ENCODE results near the gene KCTD11.
"Not testable (repeated sequence)": the region's sequence is repeated elsewhere in the genome, so short reads cannot be mapped to it uniquely, and the experiment has no call there.

Gene KCTD11

DNA sequence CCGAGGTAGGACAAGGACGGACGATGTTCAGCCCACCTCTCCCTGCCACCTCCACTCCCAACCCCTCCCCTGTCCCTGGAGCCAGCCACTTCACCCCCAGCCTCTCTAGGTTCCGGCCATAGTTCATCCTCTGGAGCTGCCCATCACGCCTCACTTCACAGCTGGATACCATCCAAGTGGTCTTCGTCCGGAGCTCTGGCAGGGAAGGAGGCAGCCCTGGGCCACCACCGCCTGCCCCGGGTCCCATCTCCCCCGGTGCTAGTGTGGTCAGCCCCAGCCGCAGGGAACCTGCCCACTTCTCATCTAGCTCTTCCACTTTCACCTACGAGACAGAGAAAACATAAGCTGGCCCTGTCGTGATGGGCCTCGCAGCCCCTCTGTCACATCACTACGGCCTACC, 30.5 kb upstream of the KCTD11 start:
- no peak for DNase-seq (ENCODE audit: insufficient read length, low spot score)
- no peak for FAIRE-seq

- peak; percentile 83 for FAIRE-seq
- no peak for DNase-seq (ENCODE audit: insufficient read length, low spot score)
Observed at GRCh38 chr17:7322520-7323194, 29.3 kb upstream of the KCTD11 start.

- DNase-seq (ENCODE audit: insufficient read length, low spot score), result no peak
- FAIRE-seq, result no peak
Observed at GRCh38 chr17:7323731-7324437, 28.1 kb upstream of the KCTD11 start.

DNA sequence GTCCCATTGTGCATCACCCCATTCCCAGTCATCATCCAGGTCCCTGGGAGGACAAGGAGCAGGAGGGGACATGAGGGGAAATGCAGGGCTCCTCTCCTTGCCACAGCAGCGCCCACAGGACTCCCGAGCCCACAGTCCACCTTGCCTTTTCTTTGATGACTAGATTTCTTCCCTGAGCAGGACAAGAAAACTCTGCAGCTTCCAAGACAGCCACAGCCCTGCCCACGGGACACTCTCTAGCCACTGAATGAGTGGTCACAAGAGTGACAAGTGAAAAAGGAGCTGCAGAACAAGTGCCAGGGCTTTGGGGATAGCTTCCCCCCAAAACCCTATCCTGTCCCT, 27.6 kb upstream of the KCTD11 start:
- DNase-seq (ENCODE audit: insufficient read length, low spot score) (no peak), FAIRE-seq (no peak)

GRCh38 chr17:7325031-7325528, 26.9 kb upstream of the KCTD11 start:
- DNase-seq (ENCODE audit: insufficient read length, low spot score) (no peak), FAIRE-seq (no peak)

GRCh38 chr17:7326186-7326585, 25.8 kb upstream of the KCTD11 start:
- FAIRE-seq (no peak), DNase-seq (ENCODE audit: insufficient read length, low spot score) (no peak)

- DNase-seq (ENCODE audit: insufficient read length, low spot score), result no peak
- FAIRE-seq, result no peak
Observed at GRCh38 chr17:7327056-7327455, 24.9 kb upstream of the KCTD11 start.

GRCh38 chr17:7327501-7327900, 24.5 kb upstream of the KCTD11 start:
- DNase-seq (ENCODE audit: insufficient read length, low spot score), result no peak
- no peak for FAIRE-seq

GRCh38 chr17:7328009-7328408, 24.0 kb upstream of the KCTD11 start:
- DNase-seq (ENCODE audit: insufficient read length, low spot score), result no peak
- FAIRE-seq, result no peak

DNA sequence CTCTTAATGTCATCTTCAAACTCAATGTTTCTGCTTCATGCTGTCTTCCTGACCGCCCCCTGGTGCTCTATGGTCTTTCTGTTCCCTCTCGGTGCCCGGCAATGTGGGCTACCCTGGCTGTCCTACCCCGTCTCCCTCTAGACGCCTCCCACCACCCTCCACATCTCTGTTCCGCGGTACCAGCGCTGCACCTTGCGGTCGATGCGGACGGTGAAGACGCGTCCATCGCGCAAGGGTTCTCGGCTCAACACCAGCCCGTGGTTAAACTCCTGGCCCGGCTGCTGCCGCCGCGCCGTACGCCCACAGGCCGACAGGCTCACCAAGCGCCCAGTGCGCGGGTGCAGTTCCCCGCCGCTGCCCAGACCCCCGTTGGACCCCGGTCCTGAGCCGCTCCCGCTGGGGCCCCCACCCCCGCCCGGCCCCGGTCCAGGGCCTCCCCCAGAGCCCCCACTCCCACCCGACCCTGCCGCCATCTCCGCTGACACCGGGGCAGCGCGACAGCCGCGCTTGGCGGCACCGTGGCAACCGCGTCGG, 23.1 kb upstream of the KCTD11 start, which contains the start of gene NEURL4:
NEURL4 (minus strand) TSS at position 496 of the 534 bp plus-strand sequence; CDS start at position 473, 23 bp downstream.
- no peak for FAIRE-seq
- no peak for DNase-seq (ENCODE audit: insufficient read length, low spot score)

DNA sequence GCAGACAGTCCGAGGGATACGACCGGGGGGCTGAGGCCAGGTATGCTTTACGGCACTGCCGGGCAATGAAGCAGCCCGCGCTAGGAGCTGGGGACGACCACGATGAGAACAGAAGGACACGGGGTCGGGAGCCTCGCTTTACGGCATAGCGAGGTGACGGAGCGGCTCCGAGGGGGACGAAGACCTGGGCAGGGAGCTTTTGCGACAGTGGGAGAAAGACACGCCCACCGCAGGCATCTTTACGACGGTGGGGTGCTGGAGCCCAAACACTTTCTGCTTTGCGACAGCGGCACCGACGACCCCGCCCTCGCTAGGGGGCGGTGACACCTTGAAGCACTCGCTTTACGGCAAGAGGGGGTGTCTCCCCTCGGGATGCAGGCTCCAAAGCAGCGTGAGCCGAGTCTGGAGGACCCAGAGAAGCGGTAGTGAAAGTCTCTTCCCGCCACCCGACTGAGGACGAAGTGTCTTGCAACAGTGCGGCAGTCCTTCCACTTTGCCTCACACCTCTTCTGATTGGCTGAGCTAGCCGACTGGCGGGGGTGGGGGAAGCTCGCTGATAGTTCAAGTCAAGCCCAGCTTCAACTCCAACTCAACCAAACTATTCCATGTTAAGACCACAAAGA, 22.5 kb upstream of the KCTD11 start:
- peak; percentile 99 for DNase-seq (ENCODE audit: insufficient read length, low spot score)
- peak; percentile 99 for FAIRE-seq

GRCh38 chr17:7329997-7330637, 21.8 kb upstream of the KCTD11 start:
- FAIRE-seq (no peak), DNase-seq (ENCODE audit: insufficient read length, low spot score) (peak; percentile 92)

DNA sequence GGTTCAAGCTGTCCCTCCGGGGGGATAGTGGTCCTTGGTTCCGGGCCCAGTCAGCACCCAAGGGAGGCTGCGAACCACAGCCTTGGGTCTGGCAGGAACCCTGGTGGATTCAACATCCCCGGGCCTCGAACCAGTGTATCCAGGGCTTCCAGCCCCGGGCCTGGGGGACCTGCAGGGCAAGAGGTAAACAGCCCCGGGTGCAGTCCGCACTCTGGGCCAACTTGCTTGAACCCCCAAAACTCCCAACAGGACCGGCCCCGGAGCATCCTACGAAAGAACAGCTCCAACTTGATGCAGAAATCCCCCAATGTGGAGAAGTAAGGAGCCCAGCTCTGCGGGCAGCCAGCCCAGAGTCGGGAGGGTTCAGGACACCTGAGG, 21.3 kb upstream of the KCTD11 start:
- DNase-seq (ENCODE audit: insufficient read length, low spot score), result no peak
- no peak for FAIRE-seq

DNA sequence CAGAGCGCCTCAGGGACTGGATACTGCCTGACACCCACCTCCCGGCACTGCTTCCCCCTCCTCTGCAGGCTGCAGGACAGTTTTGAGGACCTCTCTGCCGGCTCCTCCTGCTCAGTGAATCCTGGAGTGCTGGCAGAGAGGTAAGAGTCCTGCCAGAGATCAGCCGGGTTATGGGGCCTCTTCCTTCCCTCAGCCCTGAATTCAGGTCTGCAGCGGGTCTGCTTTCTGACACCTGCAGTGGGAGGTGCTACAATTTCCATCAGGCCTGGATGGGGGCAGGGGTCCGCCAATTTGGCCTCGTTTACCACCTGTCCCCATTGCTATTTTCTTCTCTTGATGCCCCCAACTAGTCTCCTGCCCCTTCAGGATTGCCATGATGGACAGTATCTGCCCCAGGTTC, 19.9 kb upstream of the KCTD11 start:
- DNase-seq (ENCODE audit: insufficient read length, low spot score) (no peak), FAIRE-seq (no peak)

- not testable (repeated sequence) for DNase-seq (ENCODE audit: insufficient read length, low spot score); FAIRE-seq
Observed at GRCh38 chr17:7332600-7333069, 19.3 kb upstream of the KCTD11 start.

GRCh38 chr17:7334938-7335538, 16.9 kb upstream of the KCTD11 start:
- no peak for FAIRE-seq
- no peak for DNase-seq (ENCODE audit: insufficient read length, low spot score)

DNA sequence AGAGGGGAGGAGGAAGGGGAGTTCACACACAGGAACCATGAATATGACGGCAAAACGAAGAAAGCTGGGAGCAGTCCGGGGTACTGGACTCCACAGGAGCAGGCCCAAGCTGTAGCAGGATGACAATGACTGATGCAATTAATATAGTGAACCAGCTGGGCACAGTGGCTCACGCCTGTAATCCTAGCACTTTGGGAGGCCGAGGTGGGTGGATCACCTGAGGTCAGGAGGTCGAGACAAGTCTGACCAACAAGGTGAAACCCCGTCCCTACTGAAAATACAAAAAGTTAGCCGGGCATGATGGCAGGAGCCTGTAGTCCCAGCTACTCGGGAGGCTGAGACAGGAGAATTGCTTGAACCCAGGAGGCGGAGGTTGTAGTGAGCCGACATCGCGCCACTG, 16.2 kb upstream of the KCTD11 start:
- not testable (repeated sequence) for FAIRE-seq; DNase-seq (ENCODE audit: insufficient read length, low spot score)

DNA sequence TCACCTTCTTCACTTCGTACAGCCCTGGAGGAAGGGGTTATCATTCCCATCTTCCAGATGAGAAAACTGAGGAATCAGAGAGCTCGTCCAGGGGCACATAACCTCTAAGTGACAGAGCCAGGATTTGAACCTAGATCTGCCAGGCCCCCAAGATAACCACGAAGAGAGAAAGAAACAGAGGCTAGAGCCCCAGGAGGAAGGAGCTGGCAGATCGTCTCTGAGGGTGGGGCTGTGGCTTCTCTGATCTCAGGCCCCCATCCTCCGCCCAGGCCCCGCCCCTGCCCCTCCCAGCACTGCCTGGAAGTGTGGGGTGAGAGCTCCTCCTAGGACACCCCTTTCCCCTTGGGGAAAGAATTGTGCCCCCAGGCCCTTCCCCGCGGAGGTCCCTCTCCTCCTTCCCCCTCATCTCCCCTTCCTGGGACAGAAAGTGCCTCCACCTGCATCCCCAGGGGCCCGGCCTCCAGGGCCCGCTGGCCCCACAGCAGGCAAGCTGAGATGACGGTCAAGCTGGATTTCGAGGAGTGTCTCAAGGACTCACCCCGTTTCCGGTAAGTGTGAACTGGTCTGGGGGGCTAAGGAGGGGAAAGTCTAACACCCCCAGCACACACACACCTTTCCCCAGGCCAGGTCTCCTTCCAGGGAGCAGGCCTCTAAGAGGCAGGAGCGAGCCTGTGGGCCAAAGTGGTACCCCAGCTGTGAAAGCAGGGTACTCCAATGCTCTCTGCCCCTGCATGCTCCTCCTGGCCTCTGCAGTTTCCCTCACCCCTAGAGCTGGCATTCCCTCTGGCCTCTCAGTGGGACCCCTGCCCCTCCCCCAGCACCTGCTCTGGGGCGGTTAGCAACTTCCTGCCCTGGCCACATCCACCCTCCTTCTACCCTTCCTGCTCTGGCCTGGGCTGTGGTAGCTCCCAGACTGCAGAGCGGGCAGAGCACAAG, 15.5 kb upstream of the KCTD11 start, which contains the start of gene ACAP1:
ACAP1 (plus strand) TSS at position 290 of the 936 bp plus-strand sequence; CDS start at position 496, 206 bp downstream.
- DNase-seq (ENCODE audit: insufficient read length, low spot score), result no peak
- FAIRE-seq, result no peak

- DNase-seq (ENCODE audit: insufficient read length, low spot score), result not testable (repeated sequence)
Observed at GRCh38 chr17:7337600-7337999, 14.4 kb upstream of the KCTD11 start.

More at GRCh38 chr17:7337600-7337999, 14.4 kb upstream of the KCTD11 start:
- FAIRE-seq, result not testable (repeated sequence)

Measured in HTR-8/SVneo (cell line).